Measurements from ENCODE around the gene PC.
A peak's percentile ranks its signal among the peaks of the same experiment; 100 is the strongest.

DNA sequence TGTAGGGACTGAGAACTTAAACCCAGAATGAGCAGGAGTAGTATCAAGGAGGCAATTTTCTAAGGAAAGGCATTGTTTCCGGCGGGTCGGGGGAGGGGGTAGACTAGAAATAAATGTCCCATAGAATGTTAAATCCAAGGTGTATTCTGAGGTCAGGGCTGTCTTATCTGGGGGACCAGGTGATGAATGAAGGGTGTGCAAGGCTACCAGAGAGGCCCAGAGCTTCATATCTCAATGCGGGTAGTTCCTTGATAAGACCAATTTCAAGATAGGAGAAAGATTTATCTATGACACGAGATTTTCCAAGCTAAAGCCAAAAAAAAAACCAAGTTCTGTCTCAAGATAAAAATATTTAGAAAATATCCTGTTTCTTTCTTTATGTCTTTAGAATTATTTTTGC, 123.2 kb downstream of the PC start:
- TF ChIP-seq, protein P1, sequence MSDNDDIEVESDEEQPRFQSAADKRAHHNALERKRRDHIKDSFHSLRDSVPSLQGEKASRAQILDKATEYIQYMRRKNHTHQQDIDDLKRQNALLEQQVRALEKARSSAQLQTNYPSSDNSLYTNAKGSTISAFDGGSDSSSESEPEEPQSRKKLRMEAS (CRISPR knock-in tag; IDR thresholded peaks at IDR 0.05) = no peak
- no peak for TF ChIP-seq ZC3H8 (IDR thresholded peaks at IDR 0.05)
- no peak for TF ChIP-seq HNRNPH1 (optimal IDR thresholded peaks at IDR 0.05; ENCODE audit: low read depth, low read length)
- TF ChIP-seq TAF9B (IDR thresholded peaks at IDR 0.05; ENCODE audit: partially characterized antibody) = no peak
- no peak for TF ChIP-seq SP1 (CRISPR knock-in tag; IDR thresholded peaks at IDR 0.05)
- TF ChIP-seq ARID1B (IDR thresholded peaks at IDR 0.05) = peak; percentile 86
- TF ChIP-seq MEF2A (IDR thresholded peaks at IDR 0.05; ENCODE audit: control insufficient read depth, low read depth, low read length) = no peak
- no peak for TF ChIP-seq EZH2 (IDR thresholded peaks at IDR 0.05; ENCODE audit: borderline replicate concordance, low read depth, low read length)
- no peak for TF ChIP-seq MTF1 (CRISPR knock-in tag; IDR thresholded peaks at IDR 0.05; ENCODE audit: borderline replicate concordance)
- TF ChIP-seq C11orf30 (IDR thresholded peaks at IDR 0.05; ENCODE audit: low read depth) = no peak
- peak; percentile 78 for TF ChIP-seq SOX6 (IDR thresholded peaks at IDR 0.05)
- no peak for TF ChIP-seq ATF1 (CRISPR knock-in tag; IDR thresholded peaks at IDR 0.05)
- no peak for TF ChIP-seq ATF1 (tag; IDR thresholded peaks at IDR 0.05)
- no peak for TF ChIP-seq POLR2A (conservative IDR thresholded peaks at IDR 0.05)
- TF ChIP-seq, protein P2, sequence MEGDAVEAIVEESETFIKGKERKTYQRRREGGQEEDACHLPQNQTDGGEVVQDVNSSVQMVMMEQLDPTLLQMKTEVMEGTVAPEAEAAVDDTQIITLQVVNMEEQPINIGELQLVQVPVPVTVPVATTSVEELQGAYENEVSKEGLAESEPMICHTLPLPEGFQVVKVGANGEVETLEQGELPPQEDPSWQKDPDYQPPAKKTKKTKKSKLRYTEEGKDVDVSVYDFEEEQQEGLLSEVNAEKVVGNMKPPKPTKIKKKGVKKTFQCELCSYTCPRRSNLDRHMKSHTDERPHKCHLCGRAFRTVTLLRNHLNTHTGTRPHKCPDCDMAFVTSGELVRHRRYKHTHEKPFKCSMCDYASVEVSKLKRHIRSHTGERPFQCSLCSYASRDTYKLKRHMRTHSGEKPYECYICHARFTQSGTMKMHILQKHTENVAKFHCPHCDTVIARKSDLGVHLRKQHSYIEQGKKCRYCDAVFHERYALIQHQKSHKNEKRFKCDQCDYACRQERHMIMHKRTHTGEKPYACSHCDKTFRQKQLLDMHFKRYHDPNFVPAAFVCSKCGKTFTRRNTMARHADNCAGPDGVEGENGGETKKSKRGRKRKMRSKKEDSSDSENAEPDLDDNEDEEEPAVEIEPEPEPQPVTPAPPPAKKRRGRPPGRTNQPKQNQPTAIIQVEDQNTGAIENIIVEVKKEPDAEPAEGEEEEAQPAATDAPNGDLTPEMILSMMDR (IDR thresholded peaks at IDR 0.05 in 2 of 3, conservative IDR thresholded peaks at IDR 0.05 in 1 of 3; ENCODE audit: insufficient read depth in 2 of 3, low read depth in 1 of 3, low read length in 3 of 3) = no peak
